ENCODE measurements around the gene GRIK2. TPM values are rescaled to one million over a fixed set of nuclear protein-coding genes. Genes with fewer than 3 reads are reported as not detected.
"Not testable (repeated sequence)": the region's sequence is repeated elsewhere in the genome, so short reads cannot be mapped to it uniquely, and the experiment has no call there.

GRIK2 gene
- 3.3 TPM for polyA plus RNA-seq
- long read RNA-seq, donor 1: 0 reads
- long read RNA-seq, donor 2: 0 reads
- long read RNA-seq, donor 3: 0 reads
- long read RNA-seq, donor 4: 0 reads
- long read RNA-seq, donor 5, full-length matches to known transcripts: 1 of 1 reads
- long read RNA-seq, donor 5, partial matches to known transcripts: 0 of 1 reads
- long read RNA-seq, donor 5, other reads (novel, unspliced or antisense): 0 of 1 reads
- long read RNA-seq, donor 6: 0 reads
- long read RNA-seq, donor 7: 0 reads
- long read RNA-seq, donor 8: 0 reads
- long read RNA-seq, donor 9: 0 reads
- long read RNA-seq, donor 10: 0 reads
- long read RNA-seq, donor 11: 0 reads

- Histone ChIP-seq H3K9me3 (ENCODE audit: control insufficient read depth, low read depth, low read length) (peaks cover 2% of the 10 kb centered on the region), H3K36me3 (ENCODE audit: control insufficient read depth, insufficient read depth, low read length) (no peaks in the 10 kb centered on the region), H3K27ac (ENCODE audit: low read length) (no peak within 1 kb of the TSS), H3K4me1 (ENCODE audit: control insufficient read depth, insufficient read depth, low read length) (no peaks in the 10 kb centered on the region), H3K27me3 (ENCODE audit: control insufficient read depth, insufficient read depth, low read length) (peaks cover 46% of the 10 kb centered on the region), H3K4me3 (ENCODE audit: low read length) (peak within 1 kb of the TSS; percentile 42)
- peak in 1 of 2 donors; percentile 25 for DNase-seq
- WGBS (ENCODE audit: insufficient coverage, low lambda C conversion rate): no CpG with 5 or more reads among the region's 45 CpGs
Observed at GRCh38 chr6:101393251-101393828, at the start of gene GRIK2. GRIK2 (plus strand) TSS chr6:101393708.

DNA sequence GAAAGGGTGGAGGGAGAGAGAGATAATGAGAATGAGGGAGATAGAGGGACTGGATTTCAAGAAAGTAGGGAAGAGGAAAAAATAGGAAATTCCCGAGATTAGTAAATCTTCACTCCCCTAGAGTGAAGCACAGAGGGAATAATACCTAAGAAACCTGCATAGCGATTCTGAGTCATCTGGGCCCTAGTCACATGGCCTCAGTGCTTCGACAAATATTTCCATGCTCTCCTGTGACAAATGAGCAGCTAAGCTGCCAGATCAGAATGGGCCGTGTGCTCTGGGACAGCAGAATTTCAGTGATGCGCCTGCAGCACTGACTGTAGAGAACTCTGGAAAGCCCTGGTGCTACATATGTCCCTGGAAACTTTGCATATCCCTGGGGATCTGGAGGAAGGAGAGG is 48.6 kb upstream of the GRIK2 start:
- Histone ChIP-seq H3K9me3 (ENCODE audit: control insufficient read depth, low read depth, low read length) (no peaks in the 10 kb centered on the region), H3K27me3 (ENCODE audit: control insufficient read depth, insufficient read depth, low read length) (no peaks in the 10 kb centered on the region), H3K4me1 (ENCODE audit: control insufficient read depth, insufficient read depth, low read length) (no peaks in the 10 kb centered on the region), H3K4me3 (ENCODE audit: low read length) (no peak overlapping the region), H3K36me3 (ENCODE audit: control insufficient read depth, insufficient read depth, low read length) (no peaks in the 10 kb centered on the region), H3K27ac (ENCODE audit: low read length) (no peak overlapping the region)
- WGBS (ENCODE audit: insufficient coverage, low lambda C conversion rate): 100% methylated on average over 1 of the region's 5 CpGs
- DNase-seq: no peak

DNA sequence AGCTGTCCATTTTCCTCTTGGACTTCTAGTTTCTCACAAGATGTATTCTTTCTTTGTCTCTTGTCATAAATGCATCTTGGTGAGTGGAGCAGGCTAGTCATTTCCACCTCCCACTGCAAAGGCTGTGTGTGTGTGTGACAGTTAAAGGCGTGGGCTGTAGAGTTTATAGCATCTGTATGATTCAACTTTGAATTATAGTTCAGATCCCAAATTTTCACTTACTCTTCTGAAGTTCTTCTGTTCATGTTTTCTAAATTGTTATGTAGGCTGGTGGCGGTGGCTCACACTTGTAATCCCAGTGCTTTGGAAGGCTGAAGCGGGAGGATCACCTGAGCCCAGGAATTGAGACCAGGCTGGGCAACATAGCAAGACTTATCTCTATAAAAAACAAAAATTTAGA is 44.7 kb upstream of the GRIK2 start:
- Histone ChIP-seq H3K4me1 (ENCODE audit: control insufficient read depth, insufficient read depth, low read length) (no peaks in the 10 kb centered on the region), H3K27me3 (ENCODE audit: control insufficient read depth, insufficient read depth, low read length) (no peaks in the 10 kb centered on the region), H3K36me3 (ENCODE audit: control insufficient read depth, insufficient read depth, low read length) (no peaks in the 10 kb centered on the region), H3K9me3 (ENCODE audit: control insufficient read depth, low read depth, low read length) (no peaks in the 10 kb centered on the region), H3K27ac (ENCODE audit: low read length) (no peak overlapping the region), H3K4me3 (ENCODE audit: low read length) (no peak overlapping the region)
- WGBS (ENCODE audit: insufficient coverage, low lambda C conversion rate): no CpG with 5 or more reads among the region's 3 CpGs
- DNase-seq: no peak

DNA sequence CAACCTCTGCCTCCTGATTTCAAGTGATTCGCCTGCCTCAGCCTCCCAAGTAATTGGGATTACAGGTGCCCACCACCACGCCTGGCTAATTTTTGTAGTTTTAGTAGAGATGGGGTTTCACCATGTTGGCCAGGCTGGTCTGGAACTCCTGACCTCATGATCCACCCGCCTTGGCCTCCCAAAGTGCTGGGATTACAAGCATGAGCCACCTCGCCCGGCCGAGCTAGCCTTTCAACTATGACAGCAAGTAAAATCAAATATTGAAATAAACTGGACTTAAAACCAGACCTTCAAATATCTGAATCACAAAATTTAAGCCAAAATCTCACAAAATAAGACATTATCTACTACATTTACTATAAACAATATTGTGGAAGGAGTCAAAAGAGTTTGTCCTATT is 42.9 kb upstream of the GRIK2 start:
- H3K4me3 ChIP-seq (ENCODE audit: low read length); H3K36me3 ChIP-seq (ENCODE audit: control insufficient read depth, insufficient read depth, low read length); H3K9me3 ChIP-seq (ENCODE audit: control insufficient read depth, low read depth, low read length); H3K4me1 ChIP-seq (ENCODE audit: control insufficient read depth, insufficient read depth, low read length); DNase-seq; H3K27me3 ChIP-seq (ENCODE audit: control insufficient read depth, insufficient read depth, low read length); H3K27ac ChIP-seq (ENCODE audit: low read length): not testable (repeated sequence)
- WGBS (ENCODE audit: insufficient coverage, low lambda C conversion rate): no CpG with 5 or more reads among the region's 6 CpGs

DNA sequence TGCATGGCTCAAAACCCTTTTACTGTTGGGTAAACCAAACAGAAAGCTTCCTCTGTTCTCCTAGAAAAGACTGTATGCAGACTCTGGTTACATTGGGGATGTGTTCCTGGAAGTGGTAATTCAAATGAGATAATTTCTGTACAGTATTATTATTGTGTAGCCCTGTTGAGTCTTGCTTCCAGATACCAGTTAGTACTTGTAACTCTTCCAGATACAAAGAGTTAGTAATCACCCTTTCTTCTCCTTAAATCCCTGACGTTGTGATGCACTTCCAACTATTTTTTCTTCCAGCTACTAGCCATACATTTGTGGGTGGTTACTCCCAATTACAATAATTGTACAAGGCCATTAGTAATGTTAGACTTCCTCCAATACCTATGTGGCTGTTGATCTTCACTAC is 42.3 kb upstream of the GRIK2 start:
- H3K36me3 ChIP-seq (ENCODE audit: control insufficient read depth, insufficient read depth, low read length): no peaks in the 10 kb centered on the region
- no peaks in the 10 kb centered on the region for H3K4me1 ChIP-seq (ENCODE audit: control insufficient read depth, insufficient read depth, low read length)
- H3K27me3 ChIP-seq (ENCODE audit: control insufficient read depth, insufficient read depth, low read length): no peaks in the 10 kb centered on the region
- H3K9me3 ChIP-seq (ENCODE audit: control insufficient read depth, low read depth, low read length): no peaks in the 10 kb centered on the region
- no peak overlapping the region for H3K27ac ChIP-seq (ENCODE audit: low read length)
- DNase-seq: no peak
- no peak overlapping the region for H3K4me3 ChIP-seq (ENCODE audit: low read length)
- WGBS (ENCODE audit: insufficient coverage, low lambda C conversion rate): 100% methylated on average over 1 of the region's 1 CpG

DNA sequence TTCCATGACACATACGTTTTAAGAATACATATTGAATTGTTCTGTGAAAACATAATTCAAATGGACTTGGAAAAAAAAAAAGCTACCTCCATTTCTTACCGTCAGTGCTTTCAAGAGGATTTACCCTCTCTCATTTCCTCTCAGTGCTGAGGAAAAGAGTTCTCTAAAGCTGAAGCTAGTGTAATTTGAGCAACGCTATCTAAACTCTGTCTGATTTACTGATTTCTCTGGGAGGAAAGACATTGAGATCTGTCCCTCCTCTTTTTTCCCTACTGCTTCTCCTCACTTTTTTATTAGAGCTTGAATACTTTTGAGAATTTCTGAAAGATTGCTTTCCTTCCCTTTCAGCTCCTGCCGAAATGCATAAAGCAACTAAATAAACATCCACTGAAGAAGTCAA is 41.2 kb upstream of the GRIK2 start:
- DNase-seq: no peak
- H3K4me3 ChIP-seq (ENCODE audit: low read length): no peak overlapping the region
- 30% methylated on average over 2 of the region's 4 CpGs for WGBS (ENCODE audit: insufficient coverage, low lambda C conversion rate)
- no peaks in the 10 kb centered on the region for H3K27me3 ChIP-seq (ENCODE audit: control insufficient read depth, insufficient read depth, low read length)
- H3K36me3 ChIP-seq (ENCODE audit: control insufficient read depth, insufficient read depth, low read length): no peaks in the 10 kb centered on the region
- H3K27ac ChIP-seq (ENCODE audit: low read length): no peak overlapping the region
- H3K4me1 ChIP-seq (ENCODE audit: control insufficient read depth, insufficient read depth, low read length): no peaks in the 10 kb centered on the region
- no peaks in the 10 kb centered on the region for H3K9me3 ChIP-seq (ENCODE audit: control insufficient read depth, low read depth, low read length)

DNA sequence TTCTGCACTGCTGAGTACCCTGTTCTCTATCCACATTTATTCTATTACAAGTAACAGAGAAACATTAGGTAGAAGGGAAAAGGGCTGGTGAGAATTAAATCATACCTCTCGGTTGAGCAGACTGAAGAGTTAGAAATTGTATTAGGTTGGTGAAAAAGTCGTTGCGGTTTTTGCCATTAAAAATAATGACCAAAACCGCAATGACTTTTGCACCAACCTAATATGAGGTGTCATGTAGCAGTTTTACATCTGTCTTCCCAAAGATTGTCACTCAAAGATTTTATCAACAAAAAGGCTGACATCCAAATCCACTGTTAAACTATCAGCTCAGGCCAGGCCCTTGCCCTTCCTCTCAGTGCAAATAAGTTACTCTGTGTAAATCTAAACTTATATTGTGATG is 28.3 kb upstream of the GRIK2 start:
- Histone ChIP-seq H3K27ac (ENCODE audit: low read length) (no peak overlapping the region), H3K27me3 (ENCODE audit: control insufficient read depth, insufficient read depth, low read length) (no peaks in the 10 kb centered on the region), H3K4me1 (ENCODE audit: control insufficient read depth, insufficient read depth, low read length) (no peaks in the 10 kb centered on the region), H3K4me3 (ENCODE audit: low read length) (no peak overlapping the region), H3K9me3 (ENCODE audit: control insufficient read depth, low read depth, low read length) (no peaks in the 10 kb centered on the region), H3K36me3 (ENCODE audit: control insufficient read depth, insufficient read depth, low read length) (no peaks in the 10 kb centered on the region)
- no peak for DNase-seq
- 74% methylated on average over 4 of the region's 4 CpGs for WGBS (ENCODE audit: insufficient coverage, low lambda C conversion rate)

DNA sequence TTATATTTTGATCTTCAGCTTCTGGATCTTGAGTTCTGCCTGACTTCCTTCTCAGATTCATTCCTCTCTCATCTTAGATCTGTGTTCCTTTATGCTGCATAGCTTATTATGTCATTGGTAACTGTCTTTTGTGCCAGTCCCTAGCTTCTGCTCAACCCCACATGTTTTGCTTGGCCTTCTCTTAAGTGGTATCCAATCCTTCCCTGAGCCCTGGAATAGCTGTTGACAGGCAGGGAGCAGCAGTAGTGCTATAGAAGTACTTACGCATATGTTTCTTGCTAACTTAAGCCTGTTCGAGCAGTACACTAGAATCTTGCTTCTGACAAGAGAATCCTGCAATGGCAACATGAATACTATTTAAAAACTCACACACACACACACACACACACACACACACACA is 13.6 kb upstream of the GRIK2 start:
- Histone ChIP-seq H3K9me3 (ENCODE audit: control insufficient read depth, low read depth, low read length) (no peaks in the 10 kb centered on the region), H3K36me3 (ENCODE audit: control insufficient read depth, insufficient read depth, low read length) (no peaks in the 10 kb centered on the region), H3K4me1 (ENCODE audit: control insufficient read depth, insufficient read depth, low read length) (no peaks in the 10 kb centered on the region), H3K27ac (ENCODE audit: low read length) (no peak overlapping the region), H3K4me3 (ENCODE audit: low read length) (no peak overlapping the region), H3K27me3 (ENCODE audit: control insufficient read depth, insufficient read depth, low read length) (no peaks in the 10 kb centered on the region)
- DNase-seq: no peak
- no CpG with 5 or more reads among the region's 2 CpGs for WGBS (ENCODE audit: insufficient coverage, low lambda C conversion rate)

- WGBS (ENCODE audit: insufficient coverage, low lambda C conversion rate): 80% methylated on average over 1 of the region's 2 CpGs
- H3K4me3 ChIP-seq (ENCODE audit: low read length): no peak overlapping the region
- H3K27me3 ChIP-seq (ENCODE audit: control insufficient read depth, insufficient read depth, low read length): no peaks in the 10 kb centered on the region
- no peak overlapping the region for H3K27ac ChIP-seq (ENCODE audit: low read length)
- H3K9me3 ChIP-seq (ENCODE audit: control insufficient read depth, low read depth, low read length): no peaks in the 10 kb centered on the region
- no peaks in the 10 kb centered on the region for H3K36me3 ChIP-seq (ENCODE audit: control insufficient read depth, insufficient read depth, low read length)
- no peaks in the 10 kb centered on the region for H3K4me1 ChIP-seq (ENCODE audit: control insufficient read depth, insufficient read depth, low read length)
- no peak for DNase-seq
Observed at GRCh38 chr6:101380897-101381630, 12.4 kb upstream of the GRIK2 start.

DNA sequence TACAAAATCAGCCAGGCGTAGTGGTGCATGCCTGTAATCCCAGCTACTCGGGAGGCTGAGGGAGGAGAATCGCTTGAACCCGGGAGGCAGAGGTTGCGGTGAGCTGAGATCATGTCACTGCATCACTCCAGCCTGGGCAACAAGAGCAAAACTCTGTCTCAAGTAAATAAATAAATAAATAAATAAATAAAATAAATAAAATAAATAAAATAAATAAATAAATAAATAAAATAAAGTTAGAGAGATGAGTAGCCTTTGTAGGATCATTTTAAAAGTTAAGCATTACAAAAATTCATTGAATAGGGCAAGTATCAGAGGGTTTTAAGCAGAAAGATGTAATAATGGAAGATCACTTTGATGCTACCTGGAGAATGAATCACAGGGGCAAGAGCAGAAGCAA is 9.8 kb upstream of the GRIK2 start:
- H3K27me3 ChIP-seq (ENCODE audit: control insufficient read depth, insufficient read depth, low read length); H3K9me3 ChIP-seq (ENCODE audit: control insufficient read depth, low read depth, low read length); H3K4me1 ChIP-seq (ENCODE audit: control insufficient read depth, insufficient read depth, low read length); DNase-seq; H3K27ac ChIP-seq (ENCODE audit: low read length); H3K36me3 ChIP-seq (ENCODE audit: control insufficient read depth, insufficient read depth, low read length); H3K4me3 ChIP-seq (ENCODE audit: low read length): not testable (repeated sequence)
- 90% methylated on average over 2 of the region's 5 CpGs for WGBS (ENCODE audit: insufficient coverage, low lambda C conversion rate)
